Thymus (tissue), 11 donors: ENCODE measurements around the gene PRKG1. TPM values are rescaled to one million over a fixed set of nuclear protein-coding genes. Genes with fewer than 3 reads are reported as not detected.

ENCODE experiments used
- DNase-seq, 9 donors: peaks; one replicate each; pipeline ENCODE4 v3.0.0-alpha.2; 2013; ENCODE audit warnings: low spot score in 9 of 9, low read depth in 6 of 9, missing footprints in 1 of 9
- H3K27ac ChIP-seq, 2 donors: one replicate each; pipeline ENCODE4 v1.5.1; 2013; ENCODE audit warnings: control low read depth in 1 of 2, low read depth in 1 of 2, low read length in 1 of 2, mild to moderate bottlenecking in 1 of 2, moderate library complexity in 1 of 2
- H3K27me3 ChIP-seq, 2 donors: one replicate each; pipeline ENCODE4 v1.5.1; 2013; ENCODE audit warnings: low read length in 1 of 2; ENCODE audit not compliant: control insufficient read depth in 2 of 2, insufficient read depth in 1 of 2
- H3K36me3 ChIP-seq, 2 donors: one replicate each; pipeline ENCODE4 v1.5.1; 2013; ENCODE audit warnings: low read length in 1 of 2, mild to moderate bottlenecking in 1 of 2, moderate library complexity in 1 of 2; ENCODE audit not compliant: control insufficient read depth in 2 of 2, insufficient read depth in 2 of 2
- H3K4me1 ChIP-seq, 2 donors: one replicate each; pipeline ENCODE4 v1.5.1; 2013; ENCODE audit warnings: low read length in 2 of 2; ENCODE audit not compliant: control insufficient read depth in 2 of 2, insufficient read depth in 2 of 2
- H3K4me3 ChIP-seq, 2 donors: one replicate each; pipeline ENCODE4 v1.5.1; 2013; ENCODE audit warnings: low read length in 2 of 2, control low read depth in 1 of 2, mild to moderate bottlenecking in 1 of 2
- H3K9me3 ChIP-seq, 2 donors: one replicate each; pipeline ENCODE4 v1.5.1; 2013; ENCODE audit warnings: low read length in 1 of 2, mild to moderate bottlenecking in 1 of 2; ENCODE audit not compliant: control insufficient read depth in 2 of 2, insufficient read depth in 1 of 2
- WGBS: extraction: QIAGEN DNeasy Blood & Tissue Kit; methylation state at CpG from one replicate; pipeline ENCODE4 v1.1.7; 2013; 5-methylcytosine and 5-hydroxymethylcytosine counted together
- polyA plus RNA-seq: library from polyadenylated mRNA; stranded (reverse); fragments of 200-250 nt; gene quantifications from one replicate; pipeline ENCODE4 v1.2.3, GENCODE V29; 2013
- total RNA-seq: library from RNA; stranded (reverse); fragments of 120-200 nt; gene quantifications from one replicate; pipeline ENCODE4 v1.2.4, GENCODE V29; 2013
- donor health status: healthy.

PRKG1 gene
- total and polyA plus RNA-seq, 2 donors: 2.5 to 7.4 TPM

GRCh38 chr10:51878695-51879094 lies 804.4 kb downstream of the PRKG1 start:
- H3K4me3 ChIP-seq: no peak overlapping the region
- no peak overlapping the region for H3K27ac ChIP-seq
- H3K9me3 ChIP-seq: no peaks in the 10 kb centered on the region
- H3K27me3 ChIP-seq: no peaks in the 10 kb centered on the region
- no peaks in the 10 kb centered on the region for H3K36me3 ChIP-seq
- H3K4me1 ChIP-seq: no peaks in the 10 kb centered on the region
- no peak for DNase-seq

- H3K27me3 ChIP-seq: no peaks in the 10 kb centered on the region
- DNase-seq: peak in 1 of 9 donors; percentile 8
- H3K9me3 ChIP-seq: no peaks in the 10 kb centered on the region
- H3K36me3 ChIP-seq: no peaks in the 10 kb centered on the region
- no peak overlapping the region for H3K27ac ChIP-seq
- WGBS: 41% methylated on average over 1 of the region's 1 CpG
- H3K4me1 ChIP-seq: no peaks in the 10 kb centered on the region
- H3K4me3 ChIP-seq: no peak overlapping the region
Observed at GRCh38 chr10:51879238-51879637, 805.0 kb downstream of the PRKG1 start.

GRCh38 chr10:51881213-51881612 lies 806.9 kb downstream of the PRKG1 start:
- Histone ChIP-seq H3K36me3 (no peaks in the 10 kb centered on the region), H3K27ac (no peak overlapping the region), H3K4me3 (no peak overlapping the region), H3K4me1 (no peaks in the 10 kb centered on the region), H3K9me3 (no peaks in the 10 kb centered on the region), H3K27me3 (no peaks in the 10 kb centered on the region)
- no peak for DNase-seq

DNA sequence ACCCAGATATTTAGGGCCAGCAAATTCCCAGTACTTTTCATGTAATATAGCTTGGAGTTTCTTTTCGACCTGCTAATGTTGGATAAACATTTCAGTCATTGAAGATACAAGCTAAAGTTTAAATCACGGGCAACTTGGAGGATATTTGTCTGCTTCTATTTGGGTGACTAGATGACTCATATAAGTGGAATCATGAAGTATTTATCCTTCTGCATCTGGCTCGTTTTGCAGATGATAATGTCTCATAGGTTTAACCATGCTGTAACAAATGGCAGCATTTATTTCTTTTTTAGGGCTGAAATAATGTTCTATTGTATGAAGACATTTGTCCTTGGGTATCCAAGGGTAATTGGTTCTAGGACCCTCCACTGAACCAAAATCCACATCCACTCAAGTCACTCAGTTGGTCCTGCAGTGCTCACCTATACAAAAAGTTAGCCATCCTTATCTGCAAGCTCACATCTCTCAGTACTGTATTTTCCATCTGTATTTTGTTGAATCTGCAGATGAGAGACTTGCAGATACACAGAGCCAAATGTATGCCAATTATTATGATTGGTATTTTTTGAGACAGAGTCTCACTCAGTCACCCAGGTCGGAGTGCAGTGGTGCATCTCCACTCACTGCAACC lies 812.3 kb downstream of the PRKG1 start:
- no peaks in the 10 kb centered on the region for H3K36me3 ChIP-seq

GRCh38 chr10:51888263-51888662 lies 814.0 kb downstream of the PRKG1 start:
- Histone ChIP-seq H3K36me3 (no peaks in the 10 kb centered on the region), H3K9me3 (no peaks in the 10 kb centered on the region), H3K27me3 (no peaks in the 10 kb centered on the region), H3K27ac (no peak overlapping the region), H3K4me1 (no peaks in the 10 kb centered on the region), H3K4me3 (no peak overlapping the region)
- DNase-seq: no peak

More for the DNA sequence above, 812.3 kb downstream of the PRKG1 start:
- no peaks in the 10 kb centered on the region for H3K27me3 ChIP-seq
- H3K4me3 ChIP-seq: no peak overlapping the region
- no peak for DNase-seq
- no peaks in the 10 kb centered on the region for H3K9me3 ChIP-seq
- WGBS: 90% methylated on average over 4 of the region's 4 CpGs
- no peaks in the 10 kb centered on the region for H3K4me1 ChIP-seq
- H3K27ac ChIP-seq: no peak overlapping the region

DNA sequence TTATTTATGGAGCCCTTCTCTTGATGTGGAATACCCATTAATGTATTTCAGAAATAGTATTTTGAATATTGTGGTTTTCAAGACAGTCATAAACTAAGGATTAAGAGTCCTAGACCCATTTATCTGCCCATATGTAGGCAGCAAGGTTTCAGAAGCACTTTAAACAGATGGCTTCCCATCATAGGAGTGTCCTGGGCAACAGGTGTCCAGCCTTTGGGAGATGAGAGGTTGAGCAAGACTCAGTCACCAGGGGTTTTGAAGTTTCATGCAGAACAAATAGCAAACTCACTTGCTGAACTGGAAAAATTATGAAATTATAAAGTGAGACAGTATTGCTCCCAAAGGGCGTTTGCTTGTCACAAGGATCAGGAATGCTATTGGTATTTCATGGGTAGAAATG lies 818.0 kb downstream of the PRKG1 start:
- WGBS: 89% methylated on average over 1 of the region's 1 CpG
- no peaks in the 10 kb centered on the region for H3K4me1 ChIP-seq
- no peak overlapping the region for H3K4me3 ChIP-seq
- DNase-seq: no peak
- H3K27me3 ChIP-seq: no peaks in the 10 kb centered on the region
- no peak overlapping the region for H3K27ac ChIP-seq
- no peaks in the 10 kb centered on the region for H3K9me3 ChIP-seq
- no peaks in the 10 kb centered on the region for H3K36me3 ChIP-seq

DNA sequence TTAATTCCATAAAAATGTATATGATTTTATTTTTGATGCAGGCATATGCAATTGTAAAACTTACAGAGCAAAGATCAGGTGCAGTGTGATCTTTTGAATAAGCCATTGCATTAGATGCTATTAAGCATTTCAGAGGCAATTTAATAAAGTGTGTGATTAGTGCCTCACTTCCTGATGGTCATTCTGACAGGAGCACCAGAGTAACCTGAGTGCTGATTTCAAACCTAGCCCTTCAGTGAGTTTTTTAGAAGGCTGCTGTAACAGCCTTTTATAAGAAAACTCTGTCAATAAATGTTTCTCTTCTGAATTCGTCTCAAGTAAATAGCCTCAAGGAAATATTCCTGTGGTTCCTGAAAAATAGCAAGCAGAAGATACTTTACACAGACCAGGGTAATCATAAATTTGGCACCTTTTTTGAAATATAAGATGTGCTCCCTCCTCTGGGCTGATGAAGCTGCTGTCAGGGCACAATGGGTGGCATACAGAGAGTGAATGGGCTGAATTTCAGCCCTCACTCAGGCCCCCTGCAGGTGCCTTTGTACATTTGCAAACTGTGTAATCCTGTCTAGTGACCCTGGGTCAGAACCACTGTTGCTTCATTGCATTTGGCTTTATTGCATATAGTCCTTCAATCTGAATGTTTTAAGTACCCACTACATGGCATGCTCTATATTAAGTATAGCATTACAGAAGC lies 818.8 kb downstream of the PRKG1 start:
- no peak for DNase-seq
- Histone ChIP-seq H3K4me1 (no peaks in the 10 kb centered on the region), H3K27me3 (no peaks in the 10 kb centered on the region), H3K9me3 (no peaks in the 10 kb centered on the region), H3K36me3 (no peaks in the 10 kb centered on the region), H3K27ac (no peak overlapping the region), H3K4me3 (no peak overlapping the region)
- WGBS: 93% methylated on average over 1 of the region's 1 CpG

- DNase-seq: no peak
Observed at GRCh38 chr10:51894771-51895578, 820.7 kb downstream of the PRKG1 start.

DNA sequence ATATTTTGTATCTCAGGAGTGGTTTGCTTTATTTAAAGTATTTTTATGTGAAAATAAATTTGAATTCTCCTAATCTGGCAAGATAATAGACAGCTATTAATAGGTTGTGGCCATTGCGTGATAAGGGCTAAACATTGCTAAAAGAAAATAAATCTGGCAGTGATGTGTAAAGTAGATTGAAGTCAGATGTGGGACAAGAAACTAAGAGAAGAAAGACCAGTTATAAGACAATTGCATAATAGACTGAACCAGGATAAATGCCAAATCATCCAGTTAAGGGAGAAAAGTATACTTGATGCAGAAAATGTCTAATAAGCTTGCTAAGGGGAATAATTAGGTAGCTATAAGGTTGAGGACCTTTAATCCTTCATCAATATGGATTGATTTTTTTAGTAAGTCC lies 822.6 kb downstream of the PRKG1 start:
- WGBS: 95% methylated on average over 1 of the region's 1 CpG
- Histone ChIP-seq H3K27me3 (no peaks in the 10 kb centered on the region), H3K4me3 (no peak overlapping the region), H3K9me3 (no peaks in the 10 kb centered on the region), H3K4me1 (no peaks in the 10 kb centered on the region), H3K27ac (no peak overlapping the region), H3K36me3 (no peaks in the 10 kb centered on the region)
- DNase-seq: no peak

More at GRCh38 chr10:51894771-51895578, 820.7 kb downstream of the PRKG1 start:
- WGBS: 92% methylated on average over 5 of the region's 5 CpGs
- no peaks in the 10 kb centered on the region for H3K27me3 ChIP-seq
- H3K4me1 ChIP-seq: no peaks in the 10 kb centered on the region
- no peak overlapping the region for H3K4me3 ChIP-seq
- no peaks in the 10 kb centered on the region for H3K36me3 ChIP-seq
- H3K9me3 ChIP-seq: no peaks in the 10 kb centered on the region
- no peak overlapping the region for H3K27ac ChIP-seq
